ENCODE data around the gene GULP1. TPM values are rescaled to one million over a fixed set of nuclear protein-coding genes. Genes with fewer than 3 reads are reported as not detected.
A peak's percentile ranks its signal among the peaks of the same experiment; 100 is the strongest.
"Not testable (repeated sequence)": the region's sequence is repeated elsewhere in the genome, so short reads cannot be mapped to it uniquely, and the experiment has no call there.

GULP1 gene
- total and polyA plus RNA-seq, 12 donors, result 2.0 to 6.0 (median 4.7) TPM

DNA sequence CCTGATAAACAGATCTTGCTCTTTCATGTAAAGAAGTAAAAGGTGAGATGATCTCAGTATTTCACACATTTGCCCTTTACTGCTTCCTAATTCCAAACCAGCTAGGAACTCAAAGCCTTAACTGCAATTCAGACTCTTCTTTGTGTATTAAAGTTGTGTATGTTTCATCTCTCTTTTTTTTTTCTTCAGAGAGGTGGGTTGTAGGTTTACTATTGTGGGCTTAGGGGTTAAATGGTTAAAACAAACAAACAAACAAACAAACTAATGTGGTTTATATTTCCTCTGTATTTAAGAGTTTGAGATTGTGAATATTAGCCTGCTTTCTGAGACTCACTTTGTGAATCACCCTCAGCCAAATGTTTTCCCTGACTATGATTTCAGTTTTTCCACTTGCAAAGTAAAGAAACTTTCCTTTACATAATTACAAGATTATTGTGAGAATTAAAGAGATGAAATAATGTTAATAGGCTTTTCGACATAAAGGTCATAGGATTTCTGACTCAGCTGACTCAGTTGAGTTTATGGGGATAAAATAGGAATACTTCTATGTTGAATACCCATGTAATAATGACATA, 2.8 kb downstream of the GULP1 start:
- no peaks in the 10 kb centered on the region for H3K36me3 ChIP-seq
- ATAC-seq, result no peak
- 71 to 87% methylated on average over 1 of the region's 1 CpG for WGBS, 2 donors
- peaks cover 0 to 35% (median 15%) of the 10 kb centered on the region in 9 donors for H3K4me1 ChIP-seq
- peaks cover 0 to 34% (median 0%) of the 10 kb centered on the region in 7 donors for H3K27me3 ChIP-seq
- TF ChIP-seq, protein P1, sequence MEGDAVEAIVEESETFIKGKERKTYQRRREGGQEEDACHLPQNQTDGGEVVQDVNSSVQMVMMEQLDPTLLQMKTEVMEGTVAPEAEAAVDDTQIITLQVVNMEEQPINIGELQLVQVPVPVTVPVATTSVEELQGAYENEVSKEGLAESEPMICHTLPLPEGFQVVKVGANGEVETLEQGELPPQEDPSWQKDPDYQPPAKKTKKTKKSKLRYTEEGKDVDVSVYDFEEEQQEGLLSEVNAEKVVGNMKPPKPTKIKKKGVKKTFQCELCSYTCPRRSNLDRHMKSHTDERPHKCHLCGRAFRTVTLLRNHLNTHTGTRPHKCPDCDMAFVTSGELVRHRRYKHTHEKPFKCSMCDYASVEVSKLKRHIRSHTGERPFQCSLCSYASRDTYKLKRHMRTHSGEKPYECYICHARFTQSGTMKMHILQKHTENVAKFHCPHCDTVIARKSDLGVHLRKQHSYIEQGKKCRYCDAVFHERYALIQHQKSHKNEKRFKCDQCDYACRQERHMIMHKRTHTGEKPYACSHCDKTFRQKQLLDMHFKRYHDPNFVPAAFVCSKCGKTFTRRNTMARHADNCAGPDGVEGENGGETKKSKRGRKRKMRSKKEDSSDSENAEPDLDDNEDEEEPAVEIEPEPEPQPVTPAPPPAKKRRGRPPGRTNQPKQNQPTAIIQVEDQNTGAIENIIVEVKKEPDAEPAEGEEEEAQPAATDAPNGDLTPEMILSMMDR (IDR thresholded peaks at IDR 0.05), result no peak
- peaks cover 0 to 7% (median 0%) of the 10 kb centered on the region in 11 donors for H3K9me3 ChIP-seq
- intact Hi-C loops (cut with DNase I), result loop anchor here in 6 of 10 donors (5.0 to 10.0 kb wide), 8 partner anchors 38 to 220 kb away; no protein-coding TSS in a partner anchor
- peak overlapping the region in 9 of 10 donors; percentile 53 to 82 (median 71) for H3K4me3 ChIP-seq
- DNase-seq, result no peak
- peak overlapping the region in 8 of 10 donors; percentile 0 to 92 (median 86) for H3K27ac ChIP-seq

- TF ChIP-seq, protein P1 (IDR thresholded peaks at IDR 0.05), result no peak
- Histone ChIP-seq H3K9me3 (peaks cover 0 to 7% (median 0%) of the 10 kb centered on the region in 11 donors), H3K4me1 (peaks cover 0 to 35% (median 15%) of the 10 kb centered on the region in 9 donors), H3K4me3 (no peak overlapping the region), H3K36me3 (no peaks in the 10 kb centered on the region), H3K27me3 (peaks cover 0 to 34% (median 0%) of the 10 kb centered on the region in 7 donors), H3K27ac (peak overlapping the region in 1 of 10 donors; percentile 89)
- ATAC-seq (no peak), DNase-seq (no peak)
- intact Hi-C loops (cut with DNase I), result loop anchor here in 3 of 10 donors (10.0 kb wide), 4 partner anchors 70 to 220 kb away; no protein-coding TSS in a partner anchor
- 89% methylated on average over 3 of the region's 3 CpGs for WGBS, 2 donors
These were observed 3.5 kb downstream of the GULP1 start for GRCh38 chr2:188295067-188295685.

DNA sequence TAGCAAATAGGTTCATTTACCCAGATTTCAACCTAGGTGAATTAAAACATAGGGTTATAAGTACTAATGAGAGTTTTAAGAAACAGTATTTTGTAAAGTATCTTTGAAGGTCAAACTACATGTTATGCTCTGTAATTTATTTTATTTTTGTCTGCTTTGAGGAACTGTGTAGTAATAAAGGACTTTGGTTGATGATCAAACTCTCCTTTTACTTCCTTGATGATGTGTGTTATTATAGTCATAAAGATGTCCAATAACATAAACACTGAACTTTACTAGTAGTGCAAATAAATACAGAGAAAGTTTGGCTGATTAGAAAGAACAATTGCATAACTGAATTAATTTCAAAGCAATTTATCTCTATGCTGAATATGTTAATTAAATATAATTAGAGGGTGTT, 6.3 kb downstream of the GULP1 start:
- TF ChIP-seq, protein P1 (IDR thresholded peaks at IDR 0.05), result no peak
- intact Hi-C loops (cut with DNase I), result loop anchor here in 3 of 10 donors (10.0 kb wide), 4 partner anchors 67 to 217 kb away; no protein-coding TSS in a partner anchor
- no peak for DNase-seq
- Histone ChIP-seq H3K27ac (no peak overlapping the region), H3K4me1 (peaks cover 0 to 28% (median 14%) of the 10 kb centered on the region in 9 donors), H3K27me3 (peaks cover 0 to 13% (median 0%) of the 10 kb centered on the region in 7 donors), H3K36me3 (no peaks in the 10 kb centered on the region), H3K4me3 (no peak overlapping the region), H3K9me3 (peaks cover 0 to 7% (median 0%) of the 10 kb centered on the region in 11 donors)
- ATAC-seq, result no peak

GRCh38 chr2:188298937-188299371, 7.3 kb downstream of the GULP1 start:
- ATAC-seq, H3K27me3 ChIP-seq, H3K27ac ChIP-seq, H3K9me3 ChIP-seq, H3K4me3 ChIP-seq, H3K36me3 ChIP-seq, DNase-seq: not testable (repeated sequence)
- 94 to 99% methylated on average over 4 of the region's 4 CpGs for WGBS, 2 donors
- intact Hi-C loops (cut with DNase I), result loop anchor here in 3 of 10 donors (10.0 kb wide), 4 partner anchors 66 to 216 kb away; no protein-coding TSS in a partner anchor
- peaks cover 0 to 23% (median 4%) of the 10 kb centered on the region in 9 donors for H3K4me1 ChIP-seq

Measured in heart right ventricle (tissue), 16 donors.